HCT116 (cell line): ENCODE results near the gene DTYMK.

Source experiments
- CBX3 ChIP-seq: IDR thresholded peaks from 2 replicates; pipeline ENCODE4 v1.6.1; 2012; ENCODE audit warnings: low read depth
- CTCF ChIP-seq, 3 experiments: fragments of 200-600 bp in 1 of 3; sonication (generic) in 1 of 3; IDR thresholded peaks in 2 of 3; conservative IDR thresholded peaks in 1 of 3; 2 replicates each; pipeline ENCODE4 v1.5.1; 2012 to 2017; ENCODE audit warnings: low read depth in 2 of 3, low read length in 2 of 3, antibody characterized with exemption in 1 of 3, borderline replicate concordance in 1 of 3, control low read depth in 1 of 3, mild to moderate bottlenecking in 1 of 3, mixed read lengths in 1 of 3, mixed run types in 1 of 3, moderate library complexity in 1 of 3; ENCODE audit not compliant: insufficient read depth in 1 of 3
- EZH2 ChIP-seq: fragments of 200-600 bp; sonication (generic); IDR thresholded peaks from 2 replicates; pipeline ENCODE4 v1.6.1; 2017; ENCODE audit warnings: antibody characterized with exemption, mixed run types
- EZH2phosphoT487 ChIP-seq: fragments of 200-600 bp; IDR thresholded peaks from 2 replicates; pipeline ENCODE4 v1.6.1; 2018; ENCODE audit warnings: antibody characterized with exemption, borderline replicate concordance
- POLR2A ChIP-seq: IDR thresholded peaks from 2 replicates; pipeline ENCODE4 v1.7.0; 2011; ENCODE audit warnings: borderline replicate concordance; ENCODE audit not compliant: insufficient read depth, insufficient read length; ENCODE audit errors: extremely low read depth
- POLR2AphosphoS5 ChIP-seq: IDR thresholded peaks from 2 replicates; pipeline ENCODE4 v1.6.1; 2011; ENCODE audit warnings: mild to moderate bottlenecking, low read depth, low read length, moderate library complexity
- SIN3A ChIP-seq: IDR thresholded peaks from 2 replicates; pipeline ENCODE4 v1.6.1; 2012; ENCODE audit warnings: low read depth
- SP1 ChIP-seq: IDR thresholded peaks from 2 replicates; pipeline ENCODE4 v1.6.1; 2012; ENCODE audit warnings: low read depth
- TF ChIP-seq, protein P1 (sequence below): IDR thresholded peaks from 2 replicates; pipeline ENCODE4 v1.6.1; 2012; ENCODE audit warnings: low read depth
- TF ChIP-seq, protein P2 (sequence below): IDR thresholded peaks from 2 replicates; pipeline ENCODE4 v1.6.1; 2012

DNA sequence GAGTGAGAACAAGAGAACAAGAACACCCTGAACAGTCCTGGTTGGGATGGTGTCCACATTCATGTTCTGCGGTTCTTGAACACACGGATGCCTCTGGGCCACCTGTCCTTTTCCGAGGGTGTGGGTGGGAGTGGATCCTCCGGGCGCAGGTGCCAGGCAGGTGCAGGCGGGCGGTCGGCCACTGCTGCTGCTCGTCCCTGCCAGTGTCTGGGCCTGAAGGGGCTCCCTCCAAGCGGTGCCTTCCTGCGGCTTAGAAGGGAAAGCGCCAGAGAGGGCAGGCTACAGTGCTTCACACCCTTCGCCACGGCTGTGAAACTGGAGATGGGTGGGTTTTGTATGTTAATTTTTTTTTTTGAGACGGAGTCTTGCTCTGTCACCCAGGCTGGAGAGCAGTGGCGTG is 39.8 kb upstream of the DTYMK start:
- TF ChIP-seq CTCF (IDR thresholded peaks at IDR 0.05 in 2 of 3, conservative IDR thresholded peaks at IDR 0.05 in 1 of 3; ENCODE audit: borderline replicate concordance in 1 of 3, insufficient read depth in 1 of 3, low read depth in 2 of 3, low read length in 2 of 3) = no peak
- TF ChIP-seq, protein P1, sequence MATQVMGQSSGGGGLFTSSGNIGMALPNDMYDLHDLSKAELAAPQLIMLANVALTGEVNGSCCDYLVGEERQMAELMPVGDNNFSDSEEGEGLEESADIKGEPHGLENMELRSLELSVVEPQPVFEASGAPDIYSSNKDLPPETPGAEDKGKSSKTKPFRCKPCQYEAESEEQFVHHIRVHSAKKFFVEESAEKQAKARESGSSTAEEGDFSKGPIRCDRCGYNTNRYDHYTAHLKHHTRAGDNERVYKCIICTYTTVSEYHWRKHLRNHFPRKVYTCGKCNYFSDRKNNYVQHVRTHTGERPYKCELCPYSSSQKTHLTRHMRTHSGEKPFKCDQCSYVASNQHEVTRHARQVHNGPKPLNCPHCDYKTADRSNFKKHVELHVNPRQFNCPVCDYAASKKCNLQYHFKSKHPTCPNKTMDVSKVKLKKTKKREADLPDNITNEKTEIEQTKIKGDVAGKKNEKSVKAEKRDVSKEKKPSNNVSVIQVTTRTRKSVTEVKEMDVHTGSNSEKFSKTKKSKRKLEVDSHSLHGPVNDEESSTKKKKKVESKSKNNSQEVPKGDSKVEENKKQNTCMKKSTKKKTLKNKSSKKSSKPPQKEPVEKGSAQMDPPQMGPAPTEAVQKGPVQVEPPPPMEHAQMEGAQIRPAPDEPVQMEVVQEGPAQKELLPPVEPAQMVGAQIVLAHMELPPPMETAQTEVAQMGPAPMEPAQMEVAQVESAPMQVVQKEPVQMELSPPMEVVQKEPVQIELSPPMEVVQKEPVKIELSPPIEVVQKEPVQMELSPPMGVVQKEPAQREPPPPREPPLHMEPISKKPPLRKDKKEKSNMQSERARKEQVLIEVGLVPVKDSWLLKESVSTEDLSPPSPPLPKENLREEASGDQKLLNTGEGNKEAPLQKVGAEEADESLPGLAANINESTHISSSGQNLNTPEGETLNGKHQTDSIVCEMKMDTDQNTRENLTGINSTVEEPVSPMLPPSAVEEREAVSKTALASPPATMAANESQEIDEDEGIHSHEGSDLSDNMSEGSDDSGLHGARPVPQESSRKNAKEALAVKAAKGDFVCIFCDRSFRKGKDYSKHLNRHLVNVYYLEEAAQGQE = no peak
- no peak for TF ChIP-seq POLR2AphosphoS5
- TF ChIP-seq POLR2A = no peak
- TF ChIP-seq EZH2 = no peak
- no peak for TF ChIP-seq SP1
- TF ChIP-seq SIN3A = no peak
- TF ChIP-seq, protein P2, sequence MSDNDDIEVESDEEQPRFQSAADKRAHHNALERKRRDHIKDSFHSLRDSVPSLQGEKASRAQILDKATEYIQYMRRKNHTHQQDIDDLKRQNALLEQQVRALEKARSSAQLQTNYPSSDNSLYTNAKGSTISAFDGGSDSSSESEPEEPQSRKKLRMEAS = no peak
- no peak for TF ChIP-seq CBX3
- TF ChIP-seq EZH2phosphoT487 = no peak
